HepG2 (cell line): ENCODE measurements around the gene CLEC20A. TPM values are rescaled to one million over a fixed set of nuclear protein-coding genes. Genes with fewer than 3 reads are reported as not detected.

Experiments
- AKAP8 ChIP-seq: sonication (generic); formaldehyde crosslinking; IDR thresholded peaks from 2 replicates; pipeline ENCODE4 v1.5.1; 2020; ENCODE audit warnings: mild to moderate bottlenecking, missing genetic modification reagents
- EED ChIP-seq: sonication (generic); formaldehyde crosslinking; IDR thresholded peaks from 2 replicates; pipeline ENCODE4 v1.5.0; 2020; ENCODE audit warnings: mild to moderate bottlenecking, missing genetic modification reagents
- FIP1L1 ChIP-seq: fragments of 200-400 bp; formaldehyde crosslinking; IDR thresholded peaks from 2 replicates; pipeline ENCODE4 v1.6.1; 2018; ENCODE audit warnings: low read depth, mild to moderate bottlenecking, low read length, moderate library complexity, borderline replicate concordance; ENCODE audit not compliant: insufficient read depth
- GZF1 ChIP-seq: sonication (generic); formaldehyde crosslinking; IDR thresholded peaks from 2 replicates; pipeline ENCODE4 v1.5.1; 2020; ENCODE audit warnings: mild to moderate bottlenecking, missing genetic modification reagents
- KAT8 ChIP-seq: IDR thresholded peaks from 2 replicates; pipeline ENCODE4 v1.6.1; 2016; ENCODE audit warnings: missing genetic modification reagents, missing compliant biosample characterization
- POLR2AphosphoS2 ChIP-seq: IDR thresholded peaks from 2 replicates; pipeline ENCODE4 v1.6.1; 2011; ENCODE audit warnings: low read depth, low read length, improper control_type of control experiment
- SOX5 ChIP-seq: IDR thresholded peaks from 2 replicates; pipeline ENCODE4 v1.6.1; 2016; ENCODE audit warnings: borderline replicate concordance
- YY1 ChIP-seq: IDR thresholded peaks from 2 replicates; pipeline ENCODE4 v1.6.1; 2011; ENCODE audit warnings: low read length, low read depth, moderate library complexity, mild to moderate bottlenecking; ENCODE audit not compliant: insufficient read depth, insufficient replicate concordance
- ZBTB20 ChIP-seq: sonication (generic); formaldehyde crosslinking; IDR thresholded peaks from 2 replicates; pipeline ENCODE4 v1.8.1; 2023; ENCODE audit warnings: missing genetic modification reagents, low read depth, mild to moderate bottlenecking, borderline replicate concordance
- ZFP36L1 ChIP-seq: sonication (generic); formaldehyde crosslinking; IDR thresholded peaks from 2 replicates; pipeline ENCODE4 v1.8.0; 2022; ENCODE audit warnings: mild to moderate bottlenecking, missing genetic modification reagents, moderate library complexity
- ZFP82 ChIP-seq: sonication (generic); formaldehyde crosslinking; IDR thresholded peaks from 2 replicates; pipeline ENCODE4 v1.5.1; 2020; ENCODE audit warnings: mild to moderate bottlenecking, missing genetic modification reagents, borderline replicate concordance
- ZMAT3 ChIP-seq: sonication (generic); formaldehyde crosslinking; conservative IDR thresholded peaks from 2 replicates; pipeline ENCODE4 v1.7.0; 2021; ENCODE audit warnings: missing genetic modification reagents
- ZMYM4 ChIP-seq: sonication (generic); formaldehyde crosslinking; IDR thresholded peaks from 2 replicates; pipeline ENCODE4 v1.8.1; 2023; ENCODE audit warnings: mild to moderate bottlenecking, missing genetic modification reagents
- ZNF34 ChIP-seq: sonication (generic); formaldehyde crosslinking; IDR thresholded peaks from 2 replicates; pipeline ENCODE4 v1.4.0; 2020; ENCODE audit warnings: mild to moderate bottlenecking, missing genetic modification reagents, borderline replicate concordance
- ZNF350 ChIP-seq: sonication (generic); formaldehyde crosslinking; IDR thresholded peaks from 2 replicates; pipeline ENCODE4 v1.4.0; 2020; ENCODE audit warnings: mild to moderate bottlenecking, low read depth, missing genetic modification reagents, borderline replicate concordance
- ZNF441 ChIP-seq: sonication (generic); formaldehyde crosslinking; IDR thresholded peaks from 2 replicates; pipeline ENCODE4 v1.7.0; 2021; ENCODE audit warnings: missing genetic modification reagents, borderline replicate concordance
- ZNF484 ChIP-seq: sonication (generic); formaldehyde crosslinking; IDR thresholded peaks from 2 replicates; pipeline ENCODE4 v1.5.1; 2020; ENCODE audit warnings: mild to moderate bottlenecking, low read depth, missing genetic modification reagents, borderline replicate concordance
- ZNF513 ChIP-seq: sonication (generic); formaldehyde crosslinking; conservative IDR thresholded peaks from 2 replicates; pipeline ENCODE4 v1.5.0; 2020; ENCODE audit warnings: missing genetic modification reagents
- ZNF660 ChIP-seq: sonication (generic); formaldehyde crosslinking; IDR thresholded peaks from 2 replicates; pipeline ENCODE4 v1.5.1; 2020; ENCODE audit warnings: mild to moderate bottlenecking, low read depth, missing genetic modification reagents, borderline replicate concordance
- ZNF7 ChIP-seq: IDR thresholded peaks from 2 replicates; pipeline ENCODE4 v1.6.1; 2016; ENCODE audit warnings: missing biosample characterization, missing genetic modification reagents
- ZNF704 ChIP-seq: sonication (generic); formaldehyde crosslinking; IDR thresholded peaks from 2 replicates; pipeline ENCODE4 v1.8.1; 2023; ENCODE audit warnings: mild to moderate bottlenecking, inconsistent platforms, moderate library complexity, missing genetic modification reagents, borderline replicate concordance
- ZNF768 ChIP-seq: sonication (generic); formaldehyde crosslinking; IDR thresholded peaks from 2 replicates; pipeline ENCODE4 v1.4.0; 2020; ENCODE audit warnings: missing genetic modification reagents
- ZNF772 ChIP-seq: sonication (generic); formaldehyde crosslinking; IDR thresholded peaks from 2 replicates; pipeline ENCODE4 v1.5.0; 2020; ENCODE audit warnings: mild to moderate bottlenecking, missing genetic modification reagents
- polyA plus RNA-seq, 8 experiments: library from polyadenylated mRNA; depleted of rRNA in 3 of 8; stranded (reverse) in 7 of 8; unstranded in 1 of 8; fragments of >200 nt; fragmentation: Illumina TruSeq in 4 of 8; extraction: Trizol in 4 of 8; gene quantifications; 2 replicates each; pipeline versions ENCODE4 v1.2.1 to v1.2.3, GENCODE V29; 2011 to 2016; ENCODE audit warnings: low read depth in 4 of 8, missing spikeins in 1 of 8, mixed read lengths in 1 of 8; ENCODE audit not compliant: insufficient read depth in 1 of 8
- total RNA-seq, 5 experiments: library from RNA; depleted of rRNA; stranded (reverse); fragments of >200 nt; fragmentation: Illumina TruSeq; extraction: Trizol; gene quantifications; 2 replicates each; pipeline ENCODE4 v1.2.3, GENCODE V29; 2016; ENCODE audit warnings: low read depth in 1 of 5
- TF ChIP-seq, protein P1 (sequence below): sonication (generic); formaldehyde crosslinking; IDR thresholded peaks from 2 replicates; pipeline ENCODE4 v1.4.0; 2020; ENCODE audit warnings: missing genetic modification reagents, borderline replicate concordance
- TF ChIP-seq, protein P2 (sequence below): sonication (generic); formaldehyde crosslinking; IDR thresholded peaks from 2 replicates; pipeline ENCODE4 v1.8.0; 2022; ENCODE audit warnings: mild to moderate bottlenecking, missing genetic modification reagents

The CLEC20A gene
- total and polyA plus RNA-seq, 2 of the 13 experiments (the other 11 are each of a cell fraction or from before 2014, with no cell fraction given), result not detected

DNA sequence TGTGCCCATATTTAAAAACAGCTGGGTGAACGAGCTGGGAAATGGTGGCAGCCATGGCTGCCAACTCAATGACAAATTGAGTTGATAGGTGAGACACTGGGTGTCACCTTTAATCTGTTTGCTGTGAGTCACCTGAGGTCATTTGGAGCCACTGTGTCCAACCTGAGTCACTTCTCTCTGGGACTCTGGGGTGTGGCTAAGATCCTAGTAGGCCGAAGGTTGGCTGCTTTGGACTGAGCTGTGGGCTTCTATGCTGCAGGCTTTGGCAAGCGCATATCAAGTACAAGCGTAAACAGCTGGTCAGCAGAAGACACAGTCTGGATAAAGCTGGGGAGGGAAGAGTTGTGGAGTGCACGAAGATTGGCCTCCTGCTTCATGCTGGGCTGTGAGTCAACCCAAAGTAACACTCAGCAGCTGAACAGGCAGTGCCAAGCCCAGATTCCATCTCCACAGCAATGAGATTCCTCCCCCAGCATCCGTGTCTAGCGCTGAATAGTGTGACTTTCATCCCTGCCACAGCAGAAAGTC, 40.1 kb upstream of the CLEC20A start (continued):
- TF ChIP-seq, protein P1, sequence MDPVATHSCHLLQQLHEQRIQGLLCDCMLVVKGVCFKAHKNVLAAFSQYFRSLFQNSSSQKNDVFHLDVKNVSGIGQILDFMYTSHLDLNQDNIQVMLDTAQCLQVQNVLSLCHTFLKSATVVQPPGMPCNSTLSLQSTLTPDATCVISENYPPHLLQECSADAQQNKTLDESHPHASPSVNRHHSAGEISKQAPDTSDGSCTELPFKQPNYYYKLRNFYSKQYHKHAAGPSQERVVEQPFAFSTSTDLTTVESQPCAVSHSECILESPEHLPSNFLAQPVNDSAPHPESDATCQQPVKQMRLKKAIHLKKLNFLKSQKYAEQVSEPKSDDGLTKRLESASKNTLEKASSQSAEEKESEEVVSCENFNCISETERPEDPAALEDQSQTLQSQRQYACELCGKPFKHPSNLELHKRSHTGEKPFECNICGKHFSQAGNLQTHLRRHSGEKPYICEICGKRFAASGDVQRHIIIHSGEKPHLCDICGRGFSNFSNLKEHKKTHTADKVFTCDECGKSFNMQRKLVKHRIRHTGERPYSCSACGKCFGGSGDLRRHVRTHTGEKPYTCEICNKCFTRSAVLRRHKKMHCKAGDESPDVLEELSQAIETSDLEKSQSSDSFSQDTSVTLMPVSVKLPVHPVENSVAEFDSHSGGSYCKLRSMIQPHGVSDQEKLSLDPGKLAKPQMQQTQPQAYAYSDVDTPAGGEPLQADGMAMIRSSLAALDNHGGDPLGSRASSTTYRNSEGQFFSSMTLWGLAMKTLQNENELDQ (CRISPR knock-in tag), result no peak
- TF ChIP-seq, protein P2, sequence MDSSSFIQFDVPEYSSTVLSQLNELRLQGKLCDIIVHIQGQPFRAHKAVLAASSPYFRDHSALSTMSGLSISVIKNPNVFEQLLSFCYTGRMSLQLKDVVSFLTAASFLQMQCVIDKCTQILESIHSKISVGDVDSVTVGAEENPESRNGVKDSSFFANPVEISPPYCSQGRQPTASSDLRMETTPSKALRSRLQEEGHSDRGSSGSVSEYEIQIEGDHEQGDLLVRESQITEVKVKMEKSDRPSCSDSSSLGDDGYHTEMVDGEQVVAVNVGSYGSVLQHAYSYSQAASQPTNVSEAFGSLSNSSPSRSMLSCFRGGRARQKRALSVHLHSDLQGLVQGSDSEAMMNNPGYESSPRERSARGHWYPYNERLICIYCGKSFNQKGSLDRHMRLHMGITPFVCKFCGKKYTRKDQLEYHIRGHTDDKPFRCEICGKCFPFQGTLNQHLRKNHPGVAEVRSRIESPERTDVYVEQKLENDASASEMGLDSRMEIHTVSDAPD (CRISPR knock-in tag), result no peak
- TF ChIP-seq ZNF660 (CRISPR knock-in tag) (no peak), EED (CRISPR knock-in tag) (no peak), KAT8 (CRISPR knock-in tag) (no peak), ZNF704 (CRISPR knock-in tag) (no peak), GZF1 (CRISPR knock-in tag) (no peak), ZMYM4 (no peak), ZNF484 (CRISPR knock-in tag) (no peak), ZNF441 (CRISPR knock-in tag) (no peak), ZNF350 (CRISPR knock-in tag) (no peak), SOX5 (CRISPR knock-in tag) (peak; percentile 16; the same call in 1 of the 2 replicates), ZNF7 (CRISPR knock-in tag) (no peak), ZNF772 (CRISPR knock-in tag) (no peak), POLR2AphosphoS2 (no peak), ZFP82 (CRISPR knock-in tag) (no peak), FIP1L1 (no peak), YY1 (no peak), ZBTB20 (CRISPR knock-in tag) (no peak), ZFP36L1 (CRISPR knock-in tag) (no peak), ZNF513 (CRISPR knock-in tag) (no peak), ZNF34 (CRISPR knock-in tag) (no peak), AKAP8 (no peak), ZMAT3 (no peak), ZNF768 (CRISPR knock-in tag) (no peak)
